GM12878 (cell line): ENCODE results near the gene CORO7. TPM values are rescaled to one million over a fixed set of nuclear protein-coding genes. Genes with fewer than 3 reads are reported as not detected.

Experiments
- ATAC-seq: fragments of 200-7000 bp; cut with Tn5 transposase; 3 replicates; pipeline ENCODE4 v1.9.1; 2020; ENCODE audit warnings: mild to moderate bottlenecking, moderate library complexity
- BruUV-seq: library from RNA; stranded (reverse); fragments of 400-500 nt; replicated peaks from 2 replicates; lab custom pipeline; 2021; lab: Mats Ljungman, UMichigan
- CTCF ChIA-PET: fragments of 300-600 bp; sonication (Branson Sonifier 250); formaldehyde crosslinking; extraction: SDS; loops from one replicate; lab custom pipeline; 2021; ENCODE audit warnings: inconsistent platforms; lab: Yijun Ruan, JAX
- POLR2A ChIA-PET: fragments of 350-600 bp; formaldehyde crosslinking; extraction: SDS; loops from one replicate; lab custom pipeline; 2021; ENCODE audit warnings: inconsistent platforms; lab: Charles Lee
- RAD21 ChIA-PET: fragments of 300-600 bp; sonication (Branson Sonifier 250); formaldehyde crosslinking; loops from one replicate; lab custom pipeline; 2023; ENCODE audit warnings: antibody characterized with exemption; ENCODE audit not compliant: unreplicated experiment; lab: Charles Lee
- SMC1A ChIA-PET: fragments of 300-600 bp; sonication (Branson Sonifier 250); formaldehyde crosslinking; loops from one replicate; lab custom pipeline; 2023; ENCODE audit not compliant: unreplicated experiment, uncharacterized antibody; lab: Charles Lee
- DNase-seq: peaks from one replicate; pipeline ENCODE4 v3.0.0-alpha.2; 2011; ENCODE audit warnings: low read depth, low spot score
- FAIRE-seq: peaks from 3 replicates; lab custom pipeline; 2011; peaks lifted over from hg19 to GRCh38; lab: Jason Lieb, UNC
- H2AFZ ChIP-seq: 2 replicates; pipeline ENCODE4 v1.6.0; 2011; ENCODE audit warnings: low read depth, low read length, control low read depth; ENCODE audit not compliant: control insufficient read depth
- H3K27ac ChIP-seq: 2 replicates; pipeline ENCODE4 v1.5.1; 2011; ENCODE audit warnings: control low read depth; ENCODE audit not compliant: control insufficient read depth, insufficient read depth
- H3K27me3 ChIP-seq, 2 experiments: replicated peaks in 1 of 2; 2 replicates each; pipeline versions ENCODE4 v1.6.0 to v1.6.1; 2011; ENCODE audit warnings: low read length in 1 of 2; ENCODE audit not compliant: control insufficient read depth in 2 of 2, insufficient read depth in 2 of 2
- H3K36me3 ChIP-seq, 2 experiments: 2 replicates each; pipeline ENCODE4 v1.5.1; 2011; ENCODE audit warnings: low read length in 1 of 2; ENCODE audit not compliant: control insufficient read depth in 2 of 2, insufficient read depth in 2 of 2
- H3K4me1 ChIP-seq: 2 replicates; pipeline ENCODE4 v1.6.1; 2011; ENCODE audit warnings: mild to moderate bottlenecking, low read length, moderate library complexity, mixed read lengths; ENCODE audit not compliant: control insufficient read depth, insufficient read depth
- H3K4me2 ChIP-seq: 2 replicates; pipeline ENCODE4 v1.6.0; 2011; ENCODE audit warnings: control low read depth; ENCODE audit not compliant: control insufficient read depth, insufficient read depth
- H3K4me3 ChIP-seq: fragments of 200-600 bp; sonication (generic); 2 replicates; pipeline ENCODE4 v1.5.1; 2016
- H3K79me2 ChIP-seq: 2 replicates; pipeline ENCODE4 v1.6.0; 2011; ENCODE audit warnings: low read length; ENCODE audit not compliant: control insufficient read depth, insufficient read depth
- H3K9ac ChIP-seq: 2 replicates; pipeline ENCODE4 v1.8.0; 2011; ENCODE audit warnings: low read length, control low read depth, mixed read lengths; ENCODE audit not compliant: control insufficient read depth, insufficient read depth
- H3K9me3 ChIP-seq: replicated peaks from 3 replicates; pipeline ENCODE4 v1.5.1; 2011; ENCODE audit warnings: mild to moderate bottlenecking, low read length; ENCODE audit not compliant: control insufficient read depth, insufficient read depth
- H4K20me1 ChIP-seq: 2 replicates; pipeline ENCODE4 v1.6.0; 2011; ENCODE audit not compliant: control insufficient read depth, insufficient read depth
- ATF7 ChIP-seq: fragments of 450-650 bp; IDR thresholded peaks from 2 replicates; pipeline ENCODE4 v1.6.1; 2016; ENCODE audit warnings: low read depth, mild to moderate bottlenecking
- CHD4 ChIP-seq: fragments of 200-600 bp; sonication (generic); IDR thresholded peaks from 2 replicates; pipeline ENCODE4 v1.6.1; 2016; ENCODE audit warnings: mild to moderate bottlenecking
- CTCF ChIP-seq, 3 experiments: IDR thresholded peaks in 2 of 3; conservative IDR thresholded peaks in 1 of 3; 2 replicates each; pipeline ENCODE4 v1.5.1; 2011; ENCODE audit warnings: low read depth in 3 of 3, low read length in 3 of 3, mild to moderate bottlenecking in 3 of 3, control low read depth in 2 of 3, moderate library complexity in 2 of 3, inconsistent platforms in 1 of 3, mixed read lengths in 1 of 3; ENCODE audit not compliant: control insufficient read depth in 2 of 3, insufficient read depth in 1 of 3; ENCODE audit errors: extremely low read depth in 1 of 3
- JUNB ChIP-seq: IDR thresholded peaks from 2 replicates; pipeline ENCODE4 v1.6.1; 2016; ENCODE audit warnings: antibody characterized with exemption, mild to moderate bottlenecking
- KDM1A ChIP-seq: fragments of 200-600 bp; sonication (generic); IDR thresholded peaks from 2 replicates; pipeline ENCODE4 v1.6.1; 2016; ENCODE audit warnings: borderline replicate concordance
- KLF5 ChIP-seq: fragments of 450-650 bp; IDR thresholded peaks from 2 replicates; pipeline ENCODE4 v1.6.1; 2014; ENCODE audit warnings: mild to moderate bottlenecking; ENCODE audit not compliant: partially characterized antibody
- MYB ChIP-seq: fragments of 150-350 bp; IDR thresholded peaks from 2 replicates; pipeline ENCODE4 v1.6.1; 2014; ENCODE audit warnings: mild to moderate bottlenecking, low read depth, low read length, borderline replicate concordance
- NFYA ChIP-seq: IDR thresholded peaks from 2 replicates; pipeline ENCODE4 v1.6.1; 2011; ENCODE audit warnings: low read depth, mild to moderate bottlenecking, low read length, improper control_type of control experiment, borderline replicate concordance
- NFYB ChIP-seq: IDR thresholded peaks from 2 replicates; pipeline ENCODE4 v1.6.1; 2011; ENCODE audit warnings: low read depth, mild to moderate bottlenecking, low read length, improper control_type of control experiment, moderate library complexity; ENCODE audit not compliant: insufficient read depth
- PAX5 ChIP-seq: IDR thresholded peaks from 2 replicates; pipeline ENCODE4 v1.6.1; 2011; ENCODE audit warnings: low read depth, low read length, borderline replicate concordance
- POLR2A ChIP-seq: IDR thresholded peaks from 2 replicates; pipeline ENCODE4 v1.6.1; 2011; ENCODE audit warnings: low read depth, mild to moderate bottlenecking, low read length
- RCOR1 ChIP-seq: conservative IDR thresholded peaks from 2 replicates; pipeline ENCODE4 v1.6.1; 2012; ENCODE audit warnings: low read depth, low read length, improper control_type of control experiment
- REST ChIP-seq: IDR thresholded peaks from 2 replicates; pipeline ENCODE4 v1.6.1; 2012; ENCODE audit warnings: mild to moderate bottlenecking, low read depth, low read length
- SP1 ChIP-seq: IDR thresholded peaks from one replicate; pipeline ENCODE4 v1.6.1; 2011; ENCODE audit warnings: low read depth, low read length
- SRF ChIP-seq, 2 experiments: IDR thresholded peaks; 2 replicates each; pipeline ENCODE4 v1.6.1; 2011; ENCODE audit warnings: low read depth in 2 of 2, low read length in 2 of 2, mild to moderate bottlenecking in 1 of 2, moderate library complexity in 1 of 2
- TARDBP ChIP-seq: IDR thresholded peaks from 2 replicates; pipeline ENCODE4 v1.6.1; 2016; ENCODE audit warnings: borderline replicate concordance
- TCF12 ChIP-seq: IDR thresholded peaks from 2 replicates; pipeline ENCODE4 v1.6.1; 2011; ENCODE audit warnings: low read depth, mild to moderate bottlenecking, low read length
- YY1 ChIP-seq: IDR thresholded peaks from 2 replicates; pipeline ENCODE4 v1.6.1; 2011; ENCODE audit warnings: low read depth, mild to moderate bottlenecking, low read length
- ZNF24 ChIP-seq: fragments of 450-650 bp; IDR thresholded peaks from 2 replicates; pipeline ENCODE4 v1.6.1; 2017; ENCODE audit warnings: antibody characterized with exemption, mild to moderate bottlenecking
- ZSCAN29 ChIP-seq: fragments of 450-650 bp; IDR thresholded peaks from 2 replicates; pipeline ENCODE4 v1.6.1; 2017; ENCODE audit warnings: mild to moderate bottlenecking, moderate library complexity
- WGBS: methylation state at CpG from one replicate; pipeline ENCODE4 v1.1.6; 2016; ENCODE audit warnings: low lambda C conversion rate; ENCODE audit not compliant: insufficient replicate concordance, insufficient coverage; ENCODE audit errors: missing lambda C conversion rate; 5-methylcytosine and 5-hydroxymethylcytosine counted together
- in situ Hi-C: fragments of 300-500 bp; cut with MboI; formaldehyde crosslinking; loops from 9 replicates; pipeline ENCODE4 v1.14.3; 2018; ENCODE audit warnings: mixed read lengths
- intact Hi-C: fragments of 100-400 bp; cut with micrococcal nuclease; formaldehyde crosslinking; loops from one replicate; pipeline ENCODE4 v1.14.2; 2022; ENCODE audit not compliant: unreplicated experiment
- polyA plus RNA-seq, 11 experiments: library from polyadenylated mRNA; depleted of rRNA in 4 of 11; unstranded in 6 of 11; stranded (reverse) in 5 of 11; fragments of >200 nt; fragmentation: Nextera tagmentation in 4 of 11; fragmentation: Illumina TruSeq in 1 of 11; extraction: Ambion mirVana in 4 of 11; extraction: Trizol in 1 of 11; gene quantifications; 1 replicate in 1 of 11; 2 replicates in 10 of 11; pipeline versions ENCODE4 v1.2.1 to v1.2.3, GENCODE V29; 2011 to 2016; ENCODE audit warnings: inconsistent platforms in 2 of 11, missing spikeins in 2 of 11, low read depth in 1 of 11
- total RNA-seq, 4 experiments: library from RNA; depleted of rRNA in 3 of 4; stranded (reverse); fragments of >200 nt in 3 of 4; fragmentation: Illumina TruSeq in 1 of 4; extraction: Trizol in 1 of 4; gene quantifications; 2 replicates each; pipeline versions ENCODE4 v1.2.1 to v1.2.3, GENCODE V29; 2013 to 2021

The CORO7 gene
- total and polyA plus RNA-seq, 10 of the 15 experiments (the other 5 are each of a cell fraction or from before 2014, with no cell fraction given) = 0.64 to 89.2 (median 43.7) TPM

- 9% methylated on average over 37 of the region's 50 CpGs for WGBS
- ATAC-seq (peak; percentile 85), FAIRE-seq (no peak), DNase-seq (no peak)
- no peaks in the 10 kb centered on the region for H3K4me1 ChIP-seq
- H3K79me2 ChIP-seq = no peaks in the 10 kb centered on the region
- peak within 1 kb of the TSS; percentile 82 for H3K4me2 ChIP-seq
- ChIA-PET CTCF (interaction anchor here (0.9 to 1.9 kb wide), 3 partner anchors 19 to 185 kb away, joined by 3 to 11 read pairs (median 3); no protein-coding TSS in a partner anchor), RAD21 (interaction anchor here (1.0 kb wide), 1 partner anchor 31 kb away, joined by 3 read pairs; no protein-coding TSS in a partner anchor), SMC1A (no interaction called here), POLR2A (no interaction called here)
- intact Hi-C loops = no loop called here
- H3K4me3 ChIP-seq = peak within 1 kb of the TSS; percentile 22; the same call in 1 of the 2 replicates
- H4K20me1 ChIP-seq = peaks cover 5% of the 10 kb centered on the region
- H3K36me3 ChIP-seq = peaks cover 0 to 5% of the 10 kb centered on the region in 2 experiments; a peak in 2 of 4 replicates
- H3K9ac ChIP-seq = 0 out of 2 replicates have a peak within 1 kb of the TSS, but pooled peaks have one; percentile 12
- no TSS peak for BruUV-seq
- in situ Hi-C loops = no loop called here
- no peaks in the 10 kb centered on the region for H3K9me3 ChIP-seq
- H2AFZ ChIP-seq = no peak within 1 kb of the TSS; the same call in 1 of the 2 replicates
- no peak within 1 kb of the TSS for H3K27ac ChIP-seq
- H3K27me3 ChIP-seq = no peaks in the 10 kb centered on the region
- no peak for TF ChIP-seq ATF7
- TF ChIP-seq NFYB = no peak
- no peak for TF ChIP-seq SRF (IDR thresholded peaks at IDR 0.05; ENCODE audit: low read depth in 2 of 2, low read length in 2 of 2)
- TF ChIP-seq ZSCAN29 = no peak
- TF ChIP-seq KLF5 = no peak
- peak; percentile 57; the same call in 1 of the 2 replicates for TF ChIP-seq TCF12
- TF ChIP-seq MYB = no peak
- TF ChIP-seq RCOR1 = no peak
- peak; percentile 40 for TF ChIP-seq SP1
- TF ChIP-seq KDM1A = no peak
- no peak for TF ChIP-seq CHD4
- TF ChIP-seq NFYA = no peak
- TF ChIP-seq REST = no peak
- no peak for TF ChIP-seq JUNB
- no peak for TF ChIP-seq YY1
- no peak for TF ChIP-seq PAX5
- TF ChIP-seq POLR2A = peak; percentile 78
- no peak for TF ChIP-seq CTCF (IDR thresholded peaks at IDR 0.05 in 2 of 3, conservative IDR thresholded peaks at IDR 0.05 in 1 of 3; ENCODE audit: control insufficient read depth in 2 of 3, extremely low read depth in 1 of 3, insufficient read depth in 1 of 3, low read depth in 3 of 3, low read length in 3 of 3)
- TF ChIP-seq TARDBP = no peak
- TF ChIP-seq ZNF24 = no peak
These were observed 44.9 kb downstream of the CORO7 start, which contains the start of gene VASN for GRCh38 chr16:4371357-4372000. TSS of gene VASN (plus strand) at chr16:4371848. CDS start at chr16:4380878, 9,030 bp downstream.
